DND-41 (cell line): Measurements from ENCODE around the gene ZBED2.
"Not testable (repeated sequence)": the region's sequence is repeated elsewhere in the genome, so short reads cannot be mapped to it uniquely, and the experiment has no call there.

ENCODE experiments used
- CTCF ChIP-seq: IDR thresholded peaks from 2 replicates; pipeline ENCODE4 v1.5.1; 2012; ENCODE audit warnings: borderline replicate concordance, low read length, moderate library complexity, mild to moderate bottlenecking; ENCODE audit not compliant: poor library complexity, severe bottlenecking; ENCODE audit errors: extremely low read depth
- EZH2 ChIP-seq: IDR thresholded peaks from 3 replicates; pipeline ENCODE4 v1.6.1; 2012; ENCODE audit warnings: borderline replicate concordance, low read depth, mild to moderate bottlenecking, moderate library complexity, low read length, inconsistent platforms; ENCODE audit not compliant: severe bottlenecking

GRCh38 chr3:111561902-111562301 is 33.2 kb downstream of the ZBED2 start:
- not testable (repeated sequence) for TF ChIP-seq CTCF, EZH2
